HL-60 (cell line): ENCODE results near the gene DEDD.

ENCODE experiments used
- DNase-seq, 2 experiments: peaks; one replicate each; pipeline ENCODE4 v3.0.0-alpha.2; 2010 to 2020; ENCODE audit warnings: low read depth in 1 of 2, low spot score in 1 of 2
- H3K27ac ChIP-seq: fragments of 250-450 bp; sonication (Bioruptor Pico); replicated peaks from 2 replicates; pipeline ENCODE4 v1.5.1; 2020; ENCODE audit warnings: mild to moderate bottlenecking, moderate library complexity
- H3K27me3 ChIP-seq: fragments of 250-450 bp; sonication (Bioruptor Pico); 2 replicates; pipeline ENCODE4 v1.5.1; 2021; ENCODE audit warnings: mild to moderate bottlenecking, moderate library complexity; ENCODE audit not compliant: insufficient read depth, poor library complexity, severe bottlenecking
- H3K4me3 ChIP-seq: replicated peaks from 2 replicates; pipeline ENCODE4 v1.5.1; 2011; ENCODE audit warnings: mild to moderate bottlenecking, control low read depth, low read length; ENCODE audit not compliant: insufficient read depth
- GABPA ChIP-seq: IDR thresholded peaks from 2 replicates; pipeline ENCODE4 v1.6.1; 2012; ENCODE audit warnings: low read depth
- POLR2AphosphoS5 ChIP-seq: IDR thresholded peaks from 2 replicates; pipeline ENCODE4 v1.6.1; 2012; ENCODE audit warnings: low read depth
- SPI1 ChIP-seq: IDR thresholded peaks from 2 replicates; pipeline ENCODE4 v1.6.1; 2012; ENCODE audit warnings: low read depth, mild to moderate bottlenecking, borderline replicate concordance
- TF ChIP-seq, protein P1 (sequence below): IDR thresholded peaks from one replicate; pipeline ENCODE4 v1.5.1; 2011; ENCODE audit warnings: low read length, control low read depth, inconsistent platforms; ENCODE audit not compliant: insufficient read depth
- TF ChIP-seq, protein P2 (sequence below): IDR thresholded peaks from 2 replicates; pipeline ENCODE4 v1.6.1; 2012; ENCODE audit warnings: low read depth; ENCODE audit not compliant: insufficient replicate concordance

DEDD gene

DNA sequence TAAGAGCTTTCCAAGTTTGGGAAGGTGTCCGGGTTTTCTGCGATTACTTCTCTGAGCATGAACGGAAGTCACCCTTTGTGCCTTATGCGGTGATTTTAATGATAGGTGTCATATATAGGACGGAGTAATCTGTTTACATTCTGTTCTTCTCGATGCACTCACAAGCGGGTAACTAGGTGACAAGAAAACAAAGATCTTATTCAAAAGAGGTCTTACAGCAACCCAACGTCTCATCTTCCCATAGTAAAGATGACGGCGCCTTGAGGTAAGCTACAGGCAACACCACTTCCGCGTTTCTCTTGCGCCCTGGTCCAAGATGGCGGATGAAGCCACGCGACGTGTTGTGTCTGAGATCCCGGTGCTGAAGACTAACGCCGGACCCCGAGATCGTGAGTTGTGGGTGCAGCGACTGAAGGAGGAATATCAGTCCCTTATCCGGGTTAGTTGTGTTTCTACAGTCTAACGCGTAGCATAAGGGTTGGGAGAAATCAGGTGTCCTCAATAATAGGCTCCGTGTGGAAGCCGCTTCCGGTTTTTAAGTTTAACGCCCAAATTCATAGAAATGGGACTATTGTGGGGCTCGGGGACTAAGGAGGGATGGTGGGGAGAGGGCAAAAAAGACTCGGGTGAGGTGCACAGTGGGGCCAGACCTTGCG is 21.3 kb upstream of the DEDD start, which contains the start of gene UFC1:
Gene UFC1 (plus strand): TSS at position 297 of the 656 bp plus-strand sequence. CDS start 20 bp downstream, at position 317.
- H3K4me3 ChIP-seq = peak within 1 kb of the TSS; percentile 87
- TF ChIP-seq POLR2AphosphoS5 = peak; percentile 96
- TF ChIP-seq, protein P1, sequence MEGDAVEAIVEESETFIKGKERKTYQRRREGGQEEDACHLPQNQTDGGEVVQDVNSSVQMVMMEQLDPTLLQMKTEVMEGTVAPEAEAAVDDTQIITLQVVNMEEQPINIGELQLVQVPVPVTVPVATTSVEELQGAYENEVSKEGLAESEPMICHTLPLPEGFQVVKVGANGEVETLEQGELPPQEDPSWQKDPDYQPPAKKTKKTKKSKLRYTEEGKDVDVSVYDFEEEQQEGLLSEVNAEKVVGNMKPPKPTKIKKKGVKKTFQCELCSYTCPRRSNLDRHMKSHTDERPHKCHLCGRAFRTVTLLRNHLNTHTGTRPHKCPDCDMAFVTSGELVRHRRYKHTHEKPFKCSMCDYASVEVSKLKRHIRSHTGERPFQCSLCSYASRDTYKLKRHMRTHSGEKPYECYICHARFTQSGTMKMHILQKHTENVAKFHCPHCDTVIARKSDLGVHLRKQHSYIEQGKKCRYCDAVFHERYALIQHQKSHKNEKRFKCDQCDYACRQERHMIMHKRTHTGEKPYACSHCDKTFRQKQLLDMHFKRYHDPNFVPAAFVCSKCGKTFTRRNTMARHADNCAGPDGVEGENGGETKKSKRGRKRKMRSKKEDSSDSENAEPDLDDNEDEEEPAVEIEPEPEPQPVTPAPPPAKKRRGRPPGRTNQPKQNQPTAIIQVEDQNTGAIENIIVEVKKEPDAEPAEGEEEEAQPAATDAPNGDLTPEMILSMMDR = no peak
- TF ChIP-seq SPI1 = peak; percentile 86
- peak; percentile 97 for TF ChIP-seq GABPA
- TF ChIP-seq, protein P2, sequence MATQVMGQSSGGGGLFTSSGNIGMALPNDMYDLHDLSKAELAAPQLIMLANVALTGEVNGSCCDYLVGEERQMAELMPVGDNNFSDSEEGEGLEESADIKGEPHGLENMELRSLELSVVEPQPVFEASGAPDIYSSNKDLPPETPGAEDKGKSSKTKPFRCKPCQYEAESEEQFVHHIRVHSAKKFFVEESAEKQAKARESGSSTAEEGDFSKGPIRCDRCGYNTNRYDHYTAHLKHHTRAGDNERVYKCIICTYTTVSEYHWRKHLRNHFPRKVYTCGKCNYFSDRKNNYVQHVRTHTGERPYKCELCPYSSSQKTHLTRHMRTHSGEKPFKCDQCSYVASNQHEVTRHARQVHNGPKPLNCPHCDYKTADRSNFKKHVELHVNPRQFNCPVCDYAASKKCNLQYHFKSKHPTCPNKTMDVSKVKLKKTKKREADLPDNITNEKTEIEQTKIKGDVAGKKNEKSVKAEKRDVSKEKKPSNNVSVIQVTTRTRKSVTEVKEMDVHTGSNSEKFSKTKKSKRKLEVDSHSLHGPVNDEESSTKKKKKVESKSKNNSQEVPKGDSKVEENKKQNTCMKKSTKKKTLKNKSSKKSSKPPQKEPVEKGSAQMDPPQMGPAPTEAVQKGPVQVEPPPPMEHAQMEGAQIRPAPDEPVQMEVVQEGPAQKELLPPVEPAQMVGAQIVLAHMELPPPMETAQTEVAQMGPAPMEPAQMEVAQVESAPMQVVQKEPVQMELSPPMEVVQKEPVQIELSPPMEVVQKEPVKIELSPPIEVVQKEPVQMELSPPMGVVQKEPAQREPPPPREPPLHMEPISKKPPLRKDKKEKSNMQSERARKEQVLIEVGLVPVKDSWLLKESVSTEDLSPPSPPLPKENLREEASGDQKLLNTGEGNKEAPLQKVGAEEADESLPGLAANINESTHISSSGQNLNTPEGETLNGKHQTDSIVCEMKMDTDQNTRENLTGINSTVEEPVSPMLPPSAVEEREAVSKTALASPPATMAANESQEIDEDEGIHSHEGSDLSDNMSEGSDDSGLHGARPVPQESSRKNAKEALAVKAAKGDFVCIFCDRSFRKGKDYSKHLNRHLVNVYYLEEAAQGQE = peak; percentile 82
- peak; percentile 77 to 88 for DNase-seq
- H3K27me3 ChIP-seq = no peaks in the 10 kb centered on the region
- peak within 1 kb of the TSS; percentile 99 for H3K27ac ChIP-seq

DNA sequence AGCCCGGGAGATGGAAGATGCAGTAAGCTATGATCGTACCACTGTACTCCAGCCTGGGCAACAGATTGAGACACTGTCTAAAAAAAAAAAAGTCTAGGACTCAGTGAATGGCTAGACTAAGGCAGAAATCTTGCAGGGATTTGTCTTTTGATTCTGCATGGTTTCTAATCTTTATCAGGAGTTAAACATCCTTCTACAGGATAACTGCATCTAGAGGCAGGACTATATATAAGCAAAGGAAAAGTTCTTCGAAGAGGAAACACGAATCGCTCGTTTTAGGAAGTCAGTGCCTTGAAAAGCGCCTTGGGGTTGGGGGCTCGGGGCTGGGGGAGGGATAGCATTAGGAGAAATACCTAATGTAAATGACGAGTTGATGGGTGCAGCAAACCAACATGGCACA is 20.7 kb upstream of the DEDD start:
- peak overlapping the region; percentile 87 for H3K4me3 ChIP-seq
- H3K27ac ChIP-seq = peak overlapping the region; percentile 99
- no peaks in the 10 kb centered on the region for H3K27me3 ChIP-seq
- DNase-seq = no peak
- TF ChIP-seq SPI1 (no peak), GABPA (no peak), POLR2AphosphoS5 (no peak)
- TF ChIP-seq, protein P1 = no peak
- TF ChIP-seq, protein P2 = no peak

DNA sequence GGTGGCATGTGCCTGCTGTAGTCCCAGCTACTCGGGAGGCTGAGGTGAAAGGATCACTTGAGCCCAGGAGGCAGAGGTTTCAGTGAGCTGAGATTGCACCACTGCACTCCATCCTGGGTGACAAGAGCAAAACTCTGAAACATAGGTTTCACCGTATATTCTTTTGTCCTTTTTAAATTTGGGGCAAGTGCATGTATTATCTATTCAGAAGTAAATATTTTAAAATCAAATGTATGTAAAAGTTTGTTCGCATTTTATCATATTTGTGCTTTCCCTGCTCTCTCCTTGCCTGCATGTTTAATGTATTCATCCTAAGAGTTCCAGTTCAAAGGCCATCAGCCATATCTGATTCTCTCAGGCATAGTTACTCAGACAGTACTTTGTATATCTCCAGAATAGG is 13.4 kb upstream of the DEDD start:
- Histone ChIP-seq H3K4me3 (no peak overlapping the region), H3K27me3 (no peaks in the 10 kb centered on the region), H3K27ac (no peak overlapping the region)
- no peak for DNase-seq
- TF ChIP-seq, protein P2 = no peak
- no peak for TF ChIP-seq GABPA
- no peak for TF ChIP-seq POLR2AphosphoS5
- TF ChIP-seq, protein P1 = no peak
- TF ChIP-seq SPI1 = no peak
